GM19397 (cell line): ENCODE measurements around the gene MAP1LC3B2.
"Not testable (repeated sequence)": the region's sequence is repeated elsewhere in the genome, so short reads cannot be mapped to it uniquely, and the experiment has no call there.

ENCODE experiments used
- ATAC-seq: cut with Tn5 transposase; IDR thresholded peaks from one replicate; pipeline ENCODE4 v1.9.1; 2021; ENCODE audit warnings: mild to moderate bottlenecking, moderate library complexity; ENCODE audit not compliant: unreplicated experiment

MAP1LC3B2 gene

DNA sequence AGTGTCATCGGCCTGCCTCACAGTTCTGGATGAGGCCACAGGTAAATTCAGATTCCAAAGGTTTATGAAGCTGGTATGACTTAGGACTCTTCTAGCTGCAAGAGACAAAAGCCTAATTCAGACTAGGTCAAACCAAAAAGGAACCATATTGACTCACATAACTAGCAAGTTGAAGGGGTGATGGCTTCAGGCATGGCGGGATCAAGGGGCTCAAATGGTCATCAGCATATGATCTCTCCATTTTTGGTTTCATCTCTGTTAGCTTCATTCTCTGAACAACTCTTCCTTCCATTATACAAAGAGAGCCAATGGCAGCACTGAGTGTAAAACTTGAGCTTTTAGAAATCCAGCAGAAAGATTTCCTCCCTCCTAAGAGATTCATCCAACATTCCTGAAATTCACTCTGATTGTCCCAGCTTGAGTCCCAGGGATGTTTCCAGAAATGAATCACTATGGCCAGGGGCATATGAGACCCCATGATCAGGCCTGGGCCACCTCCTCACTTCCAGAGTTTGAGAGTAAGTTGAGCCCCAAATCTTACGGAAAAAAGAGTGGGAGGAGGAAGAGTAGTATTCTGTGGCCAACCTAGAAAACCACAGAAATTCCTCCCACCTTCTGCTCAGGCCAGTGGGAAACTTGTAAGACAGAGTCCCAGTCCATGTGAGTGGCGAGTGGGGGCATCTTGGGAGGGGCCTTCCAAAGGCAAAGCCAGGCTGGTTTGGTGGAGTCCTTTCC is 2.0 kb upstream of the MAP1LC3B2 start:
- ATAC-seq, result no peak

DNA sequence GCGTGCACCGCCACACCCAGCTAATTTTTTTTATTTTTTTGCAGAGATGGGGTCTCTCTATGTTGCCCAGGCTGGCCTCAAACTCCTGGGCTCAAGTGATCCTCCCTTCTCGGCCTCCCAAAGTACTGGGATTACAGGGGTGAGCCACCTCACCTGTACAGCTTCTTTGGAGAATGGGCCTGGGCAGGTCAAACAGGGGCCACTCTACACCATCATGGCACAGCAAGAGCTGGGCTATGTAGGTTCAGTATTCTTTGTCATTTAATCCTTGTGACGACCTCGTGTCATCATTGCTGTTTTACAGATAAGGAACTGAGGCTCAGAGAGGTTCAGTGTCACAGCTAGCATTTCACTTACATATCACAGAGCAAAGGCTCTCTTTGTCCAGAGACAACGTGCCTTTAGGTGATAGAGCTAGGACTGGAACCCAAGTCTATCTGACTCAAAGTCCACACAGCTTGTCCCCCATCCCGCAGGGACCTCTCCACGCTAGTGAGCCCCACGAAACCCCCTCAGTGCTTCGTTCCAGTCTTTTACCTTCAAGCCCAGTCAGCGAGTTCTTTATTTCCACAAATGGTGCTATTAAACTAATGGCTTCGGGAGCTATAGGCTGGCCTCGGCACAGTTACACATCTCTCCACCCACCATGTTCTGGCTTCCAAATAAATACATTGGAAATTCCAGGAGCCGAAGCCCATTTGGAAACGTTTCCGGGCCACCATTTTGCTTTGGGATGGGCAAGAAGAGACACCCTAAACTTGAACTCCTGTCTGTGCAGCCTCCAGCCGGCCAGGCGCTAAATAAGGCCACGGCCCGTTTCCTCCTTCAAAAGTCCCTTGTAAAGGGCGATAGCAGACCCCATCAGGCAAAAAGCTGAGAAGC is 660 bp upstream of the MAP1LC3B2 start:
- ATAC-seq, result no peak

DNA sequence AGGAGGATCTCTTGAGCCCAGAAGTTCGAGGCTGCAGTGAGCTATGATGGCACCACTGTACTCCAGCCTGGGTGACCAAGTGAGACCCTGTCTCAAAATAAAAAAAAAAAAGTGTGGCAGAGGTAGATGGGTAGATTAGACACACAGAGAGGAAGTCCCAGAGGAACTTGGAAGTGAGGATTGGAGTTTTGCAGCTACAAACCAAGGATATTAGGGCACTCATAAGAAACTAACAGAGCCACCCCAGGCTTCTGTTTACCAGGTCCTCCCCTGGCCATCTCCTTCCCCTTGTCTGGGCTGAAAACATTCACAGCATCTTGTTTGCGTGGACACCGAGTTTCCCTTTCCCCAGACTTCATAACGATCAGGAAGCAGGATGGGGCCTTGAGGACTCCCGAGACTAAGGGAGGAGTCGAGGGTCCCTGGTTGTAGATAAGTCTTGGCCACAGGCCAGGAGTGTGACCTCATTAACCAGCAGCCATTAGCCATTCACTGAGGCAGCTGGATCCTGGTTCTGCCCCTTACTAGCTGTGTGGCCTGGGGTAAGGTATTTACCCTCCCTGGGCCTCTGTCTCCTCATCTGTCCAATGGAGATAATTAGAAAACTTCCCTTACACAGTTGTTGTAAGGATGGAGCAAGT is 2.1 kb downstream of the MAP1LC3B2 start:
- ATAC-seq, result no peak

DNA sequence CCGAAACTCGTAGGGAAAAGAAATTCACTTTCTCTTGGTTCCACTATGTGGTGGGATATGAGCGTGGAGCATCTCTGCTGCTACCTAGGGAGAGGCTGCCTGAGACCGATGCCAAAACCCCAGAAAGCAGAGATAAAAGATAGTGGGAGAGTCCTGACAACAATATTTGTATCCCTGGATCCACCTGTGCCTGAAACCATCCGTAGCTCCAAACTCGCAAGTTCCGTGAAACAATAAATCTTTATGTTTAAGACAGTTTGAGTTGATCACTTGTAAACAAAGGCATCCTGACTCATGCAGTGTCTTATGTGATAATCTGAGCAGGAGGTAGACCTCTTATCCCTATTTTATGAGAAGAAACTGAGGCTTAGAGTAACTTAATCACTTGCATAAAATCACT is 2.9 kb downstream of the MAP1LC3B2 start:
- ATAC-seq, result no peak

DNA sequence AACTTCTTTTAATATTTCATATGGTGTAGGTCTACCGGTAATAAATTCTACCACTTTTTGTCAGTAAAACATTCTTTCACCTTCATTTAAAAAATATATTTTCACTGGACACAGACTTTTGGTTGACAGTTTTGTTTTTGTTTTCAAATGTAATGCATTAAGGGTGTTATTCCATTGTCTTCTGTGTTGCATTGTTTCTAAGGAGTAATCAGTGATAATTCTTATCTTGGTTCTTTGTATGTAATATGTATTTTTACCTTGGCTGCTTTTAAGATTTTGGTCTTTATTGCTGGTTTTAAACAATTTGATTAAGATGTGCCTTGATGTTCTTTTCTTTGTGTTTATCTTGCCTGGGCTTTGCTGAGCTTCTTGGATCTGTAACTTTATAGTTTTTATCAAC is 4.1 kb downstream of the MAP1LC3B2 start:
- no peak for ATAC-seq

DNA sequence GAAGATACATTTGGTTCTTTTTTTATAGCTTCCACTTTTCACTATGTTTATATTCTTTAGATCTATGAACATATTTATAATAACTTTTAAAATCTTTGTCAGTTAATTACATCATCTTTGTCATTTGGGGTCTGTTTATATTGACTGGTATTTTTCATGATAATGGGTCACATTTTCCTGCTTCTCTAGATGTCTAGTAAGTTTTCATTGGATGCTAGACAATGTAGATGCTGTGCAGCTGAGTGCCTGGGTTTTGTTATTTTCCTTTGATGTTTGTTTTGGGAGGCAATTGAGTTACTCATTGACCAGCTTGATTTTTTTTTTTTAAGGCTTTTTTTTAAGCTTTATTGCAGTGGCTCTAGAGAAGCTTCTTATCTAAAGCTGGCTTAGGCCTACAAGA is 4.9 kb downstream of the MAP1LC3B2 start:
- ATAC-seq, result no peak

DNA sequence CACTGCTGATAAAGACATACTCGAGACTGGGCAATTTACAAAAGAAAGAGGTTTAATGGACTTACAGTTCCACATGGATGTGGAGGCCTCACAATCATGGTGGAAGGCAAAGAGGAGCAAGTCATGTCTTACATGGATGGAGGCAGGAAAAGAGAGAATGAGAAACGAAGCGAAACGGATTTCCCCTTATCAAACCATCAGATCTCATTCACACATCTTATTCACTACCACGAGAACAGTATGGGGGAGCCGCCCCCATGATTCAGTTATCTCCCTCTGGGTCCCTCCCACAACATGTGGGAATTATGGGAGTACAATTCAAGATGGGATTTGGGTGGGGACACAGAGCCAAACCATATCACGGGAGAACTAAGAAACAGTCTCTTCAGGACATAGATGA is 6.0 kb downstream of the MAP1LC3B2 start:
- ATAC-seq, result not testable (repeated sequence)

DNA sequence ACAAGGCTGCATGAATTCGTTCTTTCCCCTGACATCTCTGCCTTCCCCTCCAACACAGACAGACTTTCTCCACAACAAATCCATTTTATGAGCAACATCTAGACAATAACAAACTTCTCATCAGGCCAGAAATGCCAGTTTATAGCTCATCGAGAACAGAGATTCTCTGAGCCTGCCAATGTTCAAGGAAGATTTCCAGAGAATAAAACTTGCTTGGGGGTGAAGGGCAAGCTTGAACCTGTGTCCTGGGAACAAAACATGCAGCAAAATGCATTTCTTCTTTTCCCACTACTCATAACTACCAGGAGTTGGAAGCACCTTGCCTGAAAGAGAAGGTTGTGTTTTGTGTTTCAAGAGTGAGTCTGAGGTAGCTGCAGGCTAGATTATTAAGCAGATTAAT is 6.8 kb downstream of the MAP1LC3B2 start:
- no peak for ATAC-seq

DNA sequence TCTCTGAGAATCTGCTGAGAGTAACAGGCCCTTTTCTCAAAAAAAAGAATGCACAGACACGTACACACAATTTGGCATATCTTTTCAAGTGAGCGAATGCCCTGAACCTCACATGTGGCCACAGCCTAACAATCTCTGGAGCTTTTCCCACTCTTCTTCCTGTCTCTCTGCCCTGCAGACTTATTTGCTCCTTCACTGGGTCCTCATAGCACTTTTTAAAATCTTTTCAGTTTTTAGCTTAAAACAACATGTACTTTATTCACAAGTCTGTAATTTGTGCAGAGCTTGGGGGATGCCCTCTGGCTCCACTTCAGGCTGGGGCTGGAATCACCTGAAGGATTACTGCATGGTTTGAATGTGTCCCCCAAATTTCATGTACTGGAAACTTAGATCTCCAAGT is 9.0 kb downstream of the MAP1LC3B2 start:
- no peak for ATAC-seq

DNA sequence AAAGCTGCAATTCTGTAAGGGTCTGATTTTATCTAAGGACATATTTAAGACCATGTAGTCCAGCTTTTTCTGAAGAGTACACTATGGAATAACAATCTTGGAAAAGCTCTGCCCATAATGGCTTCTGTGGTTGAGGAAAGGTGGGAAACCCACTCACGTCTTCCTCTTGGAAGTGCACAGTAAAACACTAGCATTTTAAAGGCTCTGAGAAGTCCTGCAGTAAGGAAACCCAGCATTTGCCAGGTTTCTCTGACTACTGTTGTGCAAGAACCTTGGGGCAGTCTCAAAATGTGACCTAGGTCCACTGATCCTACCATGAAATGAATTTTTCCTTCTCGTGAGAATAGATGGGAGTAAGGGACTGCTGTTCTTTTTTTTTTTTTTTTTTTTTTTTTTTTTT is 11.9 kb downstream of the MAP1LC3B2 start:
- ATAC-seq, result no peak

DNA sequence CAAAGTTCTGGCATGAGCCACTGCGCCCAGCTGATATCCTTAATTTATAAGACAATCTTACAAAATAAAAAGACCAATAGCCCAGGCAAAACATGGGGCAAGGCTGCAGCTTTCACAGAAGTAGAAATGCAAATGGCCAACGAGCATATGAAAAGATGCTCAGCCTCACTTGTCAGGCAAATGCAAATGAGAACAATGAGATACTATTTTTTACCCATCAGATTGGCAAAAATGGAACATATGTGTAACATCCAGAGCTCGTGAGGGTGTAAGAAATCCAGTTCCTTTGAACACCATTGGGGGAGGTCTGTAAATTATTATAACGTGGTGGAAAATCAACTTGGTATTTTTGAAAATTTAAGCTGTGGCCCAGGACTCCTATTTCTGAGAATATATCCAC is 14.6 kb downstream of the MAP1LC3B2 start:
- ATAC-seq, result no peak

DNA sequence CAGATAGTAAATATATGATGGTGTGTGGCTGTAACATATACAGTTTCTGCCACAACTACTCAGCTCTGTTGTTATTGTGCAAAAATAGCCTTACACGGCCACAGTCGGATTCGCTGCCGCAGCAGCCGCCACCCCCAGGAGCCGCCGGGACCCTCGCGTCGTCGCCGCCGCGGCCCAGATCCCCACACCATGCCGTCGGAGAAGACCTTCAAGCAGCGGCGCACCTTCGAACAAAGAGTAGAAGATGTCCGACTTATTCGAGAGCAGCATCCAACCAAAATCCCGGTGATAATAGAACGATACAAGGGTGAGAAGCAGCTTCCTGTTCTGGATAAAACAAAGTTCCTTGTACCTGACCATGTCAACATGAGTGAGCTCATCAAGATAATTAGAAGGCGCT is 16.6 kb downstream of the MAP1LC3B2 start:
- not testable (repeated sequence) for ATAC-seq

DNA sequence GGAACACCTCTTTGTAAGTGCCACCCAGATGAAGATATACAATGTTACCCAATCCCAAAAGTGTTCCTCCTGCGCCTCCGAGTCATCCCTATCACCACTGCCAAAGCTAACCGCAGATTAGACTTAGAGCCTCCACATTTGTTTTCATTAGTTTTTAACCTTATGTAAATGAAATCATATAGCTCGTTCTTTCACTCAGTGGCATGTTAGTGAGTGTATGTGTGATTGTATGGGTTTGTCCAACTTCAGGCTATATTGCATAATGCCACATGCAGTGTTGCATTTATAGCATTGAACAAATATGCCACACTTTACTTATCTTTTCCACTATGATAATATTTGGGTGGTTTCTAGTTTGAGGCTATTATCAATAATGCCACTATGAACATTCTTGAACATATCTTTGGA is 18.0 kb downstream of the MAP1LC3B2 start:
- ATAC-seq, result no peak

DNA sequence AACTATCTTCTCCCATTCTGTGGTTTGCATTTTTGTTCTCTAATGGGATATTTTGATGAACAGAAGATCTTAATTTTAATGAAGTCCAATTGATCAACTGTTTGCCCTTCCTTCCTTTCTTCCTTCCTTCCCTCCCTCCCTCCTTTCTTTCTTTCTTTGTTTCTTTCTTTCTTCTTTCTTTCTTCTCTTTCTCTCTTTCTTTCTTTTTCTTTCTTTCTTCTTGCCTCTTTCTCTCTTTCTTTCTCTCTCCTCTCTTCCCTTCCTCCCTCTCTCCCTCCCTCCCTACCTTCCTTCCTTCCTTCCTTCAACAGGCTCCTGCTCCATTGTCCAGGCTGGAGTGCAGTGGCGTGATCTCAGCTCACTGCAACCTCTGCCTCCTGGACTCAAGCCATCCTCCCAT is 18.9 kb downstream of the MAP1LC3B2 start:
- ATAC-seq, result no peak

DNA sequence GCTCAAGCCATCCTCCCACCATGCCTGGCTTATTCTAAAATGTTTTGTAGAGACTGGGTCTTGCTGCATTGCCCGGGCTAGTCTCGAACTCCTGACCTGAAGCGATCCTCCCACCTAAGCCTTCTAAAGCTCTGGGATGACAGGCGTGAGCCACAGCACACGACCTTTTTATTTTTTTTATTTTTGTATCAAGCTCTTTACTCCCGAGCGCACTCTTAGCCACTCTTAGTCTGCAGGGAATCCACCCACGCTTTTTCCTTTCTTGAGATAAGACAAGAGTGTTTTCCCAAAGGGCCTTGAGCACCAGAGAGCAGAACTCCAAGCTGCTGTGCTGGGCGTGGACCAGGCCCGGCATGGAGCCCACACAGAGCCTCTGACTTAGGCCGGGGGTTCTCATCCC is 23.4 kb downstream of the MAP1LC3B2 start:
- ATAC-seq, result no peak

DNA sequence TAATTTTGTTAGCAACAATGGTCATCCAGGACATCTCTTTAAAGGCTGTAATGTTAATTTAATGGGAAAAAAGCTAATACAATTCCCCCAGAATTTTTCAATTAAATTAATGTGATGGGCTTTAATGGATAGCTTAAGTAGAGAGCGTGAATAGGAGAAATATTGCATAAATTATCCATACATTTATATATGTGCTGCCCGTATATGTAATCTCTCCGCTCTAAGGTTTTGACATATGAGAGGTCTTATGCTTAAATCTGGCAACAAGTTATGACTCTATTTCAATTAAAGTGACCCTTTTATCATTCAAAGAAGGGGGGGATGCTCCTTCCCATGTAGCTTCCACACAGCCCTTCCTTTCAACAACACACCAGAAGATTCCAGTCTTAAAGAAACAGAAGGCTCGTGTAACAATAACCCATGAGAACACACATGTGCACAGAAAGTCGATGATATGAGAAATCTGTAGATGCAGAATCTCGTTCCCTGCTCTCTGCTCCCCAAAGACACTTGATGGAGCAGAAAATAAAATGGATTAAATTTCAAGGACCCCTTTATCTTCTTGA is 24.0 kb downstream of the MAP1LC3B2 start:
- no peak for ATAC-seq

DNA sequence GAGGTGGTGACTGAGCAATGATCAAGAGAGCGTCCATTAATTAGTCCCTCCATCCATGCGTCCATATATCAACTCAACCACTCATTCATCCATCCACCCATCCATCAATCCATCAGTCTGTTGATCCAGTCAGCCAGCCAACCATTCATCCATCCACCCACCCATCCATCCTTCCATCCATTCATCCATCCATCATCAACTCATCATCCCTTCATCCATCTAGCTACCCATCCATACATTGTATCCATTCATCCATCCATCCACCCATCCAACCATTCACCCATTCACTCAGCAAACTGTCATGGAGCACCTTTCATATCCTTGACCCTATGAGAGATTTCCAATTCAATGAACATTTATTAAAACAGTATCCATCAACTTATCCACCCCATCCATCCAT is 28.1 kb downstream of the MAP1LC3B2 start:
- ATAC-seq, result no peak

DNA sequence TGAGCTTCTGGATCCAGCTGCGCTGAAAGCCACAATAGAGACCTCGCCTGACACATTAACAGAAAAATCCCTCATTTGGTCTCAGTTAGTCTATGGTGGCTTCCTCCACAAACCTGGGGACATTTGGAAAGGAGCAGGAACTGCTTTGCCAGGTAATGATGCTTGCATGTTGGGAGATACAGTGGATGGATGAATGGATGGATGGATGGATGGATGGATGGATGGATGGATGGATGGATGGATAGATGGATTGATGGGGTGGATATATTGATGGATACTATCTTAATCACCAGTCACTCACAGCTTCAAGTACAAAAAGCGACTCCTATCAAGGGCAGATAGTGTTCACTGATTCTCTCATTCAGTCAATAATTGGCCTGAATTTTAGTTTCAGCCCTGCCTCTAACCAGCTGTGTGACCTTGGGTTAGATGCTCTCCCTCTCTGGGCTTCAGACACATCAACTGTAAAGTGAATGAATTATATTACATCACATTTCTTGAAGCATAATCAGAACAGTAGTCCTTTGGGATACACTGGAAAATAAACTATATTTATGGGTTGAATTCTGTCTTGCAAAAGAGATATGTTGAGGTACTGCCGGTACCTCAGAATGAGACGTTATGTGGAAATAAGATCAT is 29.3 kb downstream of the MAP1LC3B2 start:
- no peak for ATAC-seq

DNA sequence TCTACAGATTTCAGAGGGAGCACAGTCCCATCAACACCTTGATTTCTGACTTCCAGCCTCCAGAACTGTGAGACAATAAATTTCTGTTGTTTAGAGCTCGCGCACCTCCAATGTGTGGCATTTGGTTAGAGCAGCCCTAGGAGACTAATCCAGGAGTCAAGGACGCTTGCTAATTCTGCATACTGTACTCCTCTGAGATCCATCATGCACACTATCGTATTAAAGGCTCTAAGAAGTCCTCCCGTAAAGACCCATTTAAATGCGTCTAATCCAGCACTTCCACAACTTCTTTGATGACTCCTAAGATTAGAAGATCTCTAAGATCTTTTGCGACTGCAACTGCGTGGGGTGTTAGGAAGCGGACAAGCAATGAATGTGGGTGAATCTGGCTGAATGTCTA is 30.4 kb downstream of the MAP1LC3B2 start:
- ATAC-seq, result no peak

DNA sequence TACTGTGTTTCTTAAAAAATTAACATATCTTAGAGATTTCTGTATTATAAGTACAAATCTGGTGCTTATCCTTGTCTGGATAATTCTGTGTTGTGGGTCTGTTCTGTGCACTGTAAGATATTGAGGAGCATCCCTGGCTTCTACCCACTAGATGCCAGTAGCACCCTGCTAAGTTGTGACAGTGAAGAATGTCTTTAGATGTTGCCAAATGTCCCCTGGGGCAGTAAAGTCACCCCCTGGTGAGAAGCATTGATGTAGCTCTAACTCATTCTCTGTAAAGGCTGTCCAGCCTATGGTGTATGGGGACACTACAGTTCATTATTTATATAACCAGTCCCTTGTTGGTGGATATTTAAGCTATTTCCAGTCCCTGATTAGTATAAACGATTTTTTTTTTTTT is 31.4 kb downstream of the MAP1LC3B2 start:
- ATAC-seq, result no peak
